OCI-LY7 (cell line): ENCODE data around the gene RGR. TPM values are rescaled to one million over a fixed set of nuclear protein-coding genes. Genes with fewer than 3 reads are reported as not detected.

ENCODE experiments used
- BruUV-seq: library from RNA; stranded (reverse); fragments of 400-500 nt; replicated peaks from 2 replicates; lab custom pipeline; 2021; lab: Mats Ljungman, UMichigan
- CTCF ChIA-PET: fragments of 300-600 bp; sonication (Branson Sonifier 250); formaldehyde crosslinking; loops from one replicate; lab custom pipeline; 2022; ENCODE audit warnings: antibody characterized with exemption; ENCODE audit not compliant: unreplicated experiment; lab: Charles Lee
- POLR2A ChIA-PET: fragments of 300-600 bp; sonication (Branson Sonifier 250); formaldehyde crosslinking; loops from one replicate; lab custom pipeline; 2022; ENCODE audit warnings: antibody characterized with exemption; lab: Charles Lee
- DNase-seq: peaks from one replicate; pipeline ENCODE4 v3.0.0-alpha.2; 2015; ENCODE audit warnings: low spot score
- H2AFZ ChIP-seq: fragments of 200-600 bp; sonication (generic), shearing (Covaris generic); 2 replicates; pipeline ENCODE4 v1.6.1; 2014; ENCODE audit warnings: mild to moderate bottlenecking, antibody characterized with exemption, low read length, moderate library complexity
- H3K27ac ChIP-seq: fragments of 200-600 bp; sonication (generic); 2 replicates; pipeline ENCODE4 v1.5.1; 2014; ENCODE audit warnings: mixed run types, low read depth, mild to moderate bottlenecking, moderate library complexity, low read length, inconsistent platforms; ENCODE audit not compliant: poor library complexity, severe bottlenecking
- H3K36me3 ChIP-seq: fragments of 200-600 bp; sonication (generic); 2 replicates; pipeline ENCODE4 v1.6.1; 2014; ENCODE audit warnings: mild to moderate bottlenecking, antibody characterized with exemption, low read length, moderate library complexity, mixed read lengths; ENCODE audit not compliant: insufficient read depth
- H3K4me1 ChIP-seq: fragments of 200-600 bp; sonication (generic); 2 replicates; pipeline ENCODE4 v1.5.1; 2014; ENCODE audit warnings: mild to moderate bottlenecking, low read length; ENCODE audit not compliant: insufficient read depth, poor library complexity, severe bottlenecking
- H3K4me2 ChIP-seq: fragments of 200-600 bp; sonication (generic); 2 replicates; pipeline ENCODE4 v1.6.1; 2014; ENCODE audit warnings: mild to moderate bottlenecking, low read length
- H3K4me3 ChIP-seq: fragments of 200-600 bp; sonication (generic); 2 replicates; pipeline ENCODE4 v1.5.1; 2014; ENCODE audit warnings: mild to moderate bottlenecking, low read depth, low read length; ENCODE audit not compliant: poor library complexity, severe bottlenecking
- H3K79me2 ChIP-seq: fragments of 200-600 bp; sonication (generic); 2 replicates; pipeline ENCODE4 v1.6.1; 2016; ENCODE audit warnings: low read depth, mild to moderate bottlenecking, low read length, moderate library complexity, mixed read lengths; ENCODE audit not compliant: insufficient read depth
- H3K9me2 ChIP-seq: fragments of 200-600 bp; sonication (generic); 2 replicates; pipeline ENCODE4 v1.6.1; 2016; ENCODE audit warnings: mild to moderate bottlenecking, low read length, mixed read lengths; ENCODE audit not compliant: insufficient read depth
- H3K9me3 ChIP-seq: fragments of 200-600 bp; sonication (generic); 2 replicates; pipeline ENCODE4 v1.6.1; 2014; ENCODE audit warnings: mild to moderate bottlenecking, mixed run types, low read length, mixed read lengths
- H4K20me1 ChIP-seq: fragments of 200-600 bp; sonication (generic); 2 replicates; pipeline ENCODE4 v1.6.1; 2014; ENCODE audit warnings: mild to moderate bottlenecking, antibody characterized with exemption, low read length, moderate library complexity, mixed read lengths; ENCODE audit not compliant: insufficient read depth
- CTCF ChIP-seq: fragments of 200-600 bp; sonication (generic); conservative IDR thresholded peaks from 2 replicates; pipeline ENCODE4 v1.5.1; 2014; ENCODE audit warnings: mild to moderate bottlenecking, antibody characterized with exemption, low read length, moderate library complexity, mixed read lengths
- EZH2phosphoT487 ChIP-seq: fragments of 200-600 bp; sonication (generic); IDR thresholded peaks from 2 replicates; pipeline ENCODE4 v1.6.1; 2018; ENCODE audit warnings: low read depth, borderline replicate concordance, mild to moderate bottlenecking, mixed run types, antibody characterized with exemption, low read length, moderate library complexity, mixed read lengths
- intact Hi-C: fragments of 100-400 bp; cut with micrococcal nuclease; formaldehyde crosslinking; loops from one replicate; pipeline ENCODE4 v1.10.0; 2022; ENCODE audit not compliant: unreplicated experiment
- total RNA-seq, 2 experiments: library from RNA; depleted of rRNA in 1 of 2; stranded (reverse); fragments of >200 nt in 1 of 2; shearing (Covaris generic) in 1 of 2; gene quantifications; 2 replicates each; pipeline ENCODE4 v1.2.3, GENCODE V29; 2014 to 2022

RGR gene
- total RNA-seq, 2 experiments from 2014 or later, result not detected

GRCh38 chr10:84208023-84208422 is 36.8 kb upstream of the RGR start:
- no TSS peak for BruUV-seq
- Histone ChIP-seq H3K36me3 (no peaks in the 10 kb centered on the region), H4K20me1 (no peaks in the 10 kb centered on the region), H3K9me2 (no peaks in the 10 kb centered on the region), H3K79me2 (no peaks in the 10 kb centered on the region), H3K27ac (no peak overlapping the region), H3K4me2 (no peak overlapping the region), H3K9me3 (no peaks in the 10 kb centered on the region), H3K4me1 (no peaks in the 10 kb centered on the region), H3K4me3 (no peak overlapping the region), H2AFZ (no peak overlapping the region)
- intact Hi-C loops, result no loop called here
- ChIA-PET CTCF (no interaction called here), POLR2A (interaction anchor here (1.3 kb wide), 1 partner anchor 59 kb away, joined by 6 read pairs; no protein-coding TSS in a partner anchor)
- DNase-seq, result no peak
- TF ChIP-seq EZH2phosphoT487, result no peak
- no peak for TF ChIP-seq CTCF

GRCh38 chr10:84211566-84211965 is 33.3 kb upstream of the RGR start:
- Histone ChIP-seq H3K27ac (no peak overlapping the region), H2AFZ (no peak overlapping the region), H3K4me3 (no peak overlapping the region), H4K20me1 (no peaks in the 10 kb centered on the region), H3K4me2 (no peak overlapping the region), H3K79me2 (no peaks in the 10 kb centered on the region), H3K4me1 (no peaks in the 10 kb centered on the region), H3K36me3 (no peaks in the 10 kb centered on the region), H3K9me3 (no peaks in the 10 kb centered on the region), H3K9me2 (no peaks in the 10 kb centered on the region)
- DNase-seq, result no peak
- intact Hi-C loops, result no loop called here
- BruUV-seq, result no TSS peak
- CTCF ChIA-PET, result interaction anchor here (0.5 kb wide), 1 partner anchor 31 kb away, joined by 3 read pairs; no protein-coding TSS in a partner anchor
- POLR2A ChIA-PET, result interaction anchor here (0.8 kb wide), 1 partner anchor 860 kb away, joined by 3 read pairs; no protein-coding TSS in a partner anchor
- TF ChIP-seq CTCF (no peak), EZH2phosphoT487 (no peak)

DNA sequence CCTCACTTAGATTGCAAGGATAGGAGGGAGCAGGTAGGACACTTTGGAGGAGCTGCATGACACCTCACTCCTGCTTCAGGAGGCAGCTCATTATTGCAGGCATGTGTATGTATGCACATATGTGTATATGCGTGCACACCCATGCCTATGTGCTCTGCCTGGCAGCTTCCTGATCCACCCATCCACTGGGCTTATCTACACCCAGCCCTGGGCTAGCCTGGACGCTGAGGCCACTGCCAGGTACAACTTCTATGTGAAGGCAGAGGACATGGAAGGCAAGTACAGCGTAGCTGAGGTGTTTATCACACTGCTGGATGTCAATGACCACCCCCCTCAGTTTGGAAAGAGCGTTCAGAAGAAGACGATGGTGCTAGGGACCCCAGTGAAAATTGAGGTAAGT is 32.8 kb upstream of the RGR start:
- ChIA-PET POLR2A (interaction anchor here (0.8 kb wide), 1 partner anchor 861 kb away, joined by 3 read pairs; no protein-coding TSS in a partner anchor), CTCF (interaction anchor here (0.5 kb wide), 1 partner anchor 30 kb away, joined by 3 read pairs; no protein-coding TSS in a partner anchor)
- H3K4me1 ChIP-seq, result no peaks in the 10 kb centered on the region
- no peaks in the 10 kb centered on the region for H4K20me1 ChIP-seq
- no peak overlapping the region for H2AFZ ChIP-seq
- BruUV-seq, result no TSS peak
- H3K4me2 ChIP-seq, result no peak overlapping the region
- H3K36me3 ChIP-seq, result no peaks in the 10 kb centered on the region
- H3K9me3 ChIP-seq, result no peaks in the 10 kb centered on the region
- no peak overlapping the region for H3K4me3 ChIP-seq
- intact Hi-C loops, result no loop called here
- no peak overlapping the region for H3K27ac ChIP-seq
- no peak for TF ChIP-seq CTCF
- no peak for TF ChIP-seq EZH2phosphoT487
- no peaks in the 10 kb centered on the region for H3K9me2 ChIP-seq
- no peak for DNase-seq
- no peaks in the 10 kb centered on the region for H3K79me2 ChIP-seq
